HG03439 (cell line): ENCODE measurements around the gene TMEM222.

Experiments
- ATAC-seq: cut with Tn5 transposase; IDR thresholded peaks from one replicate; pipeline ENCODE4 v1.9.1; 2021; ENCODE audit warnings: mild to moderate bottlenecking, moderate library complexity; ENCODE audit not compliant: unreplicated experiment

TMEM222 gene

DNA sequence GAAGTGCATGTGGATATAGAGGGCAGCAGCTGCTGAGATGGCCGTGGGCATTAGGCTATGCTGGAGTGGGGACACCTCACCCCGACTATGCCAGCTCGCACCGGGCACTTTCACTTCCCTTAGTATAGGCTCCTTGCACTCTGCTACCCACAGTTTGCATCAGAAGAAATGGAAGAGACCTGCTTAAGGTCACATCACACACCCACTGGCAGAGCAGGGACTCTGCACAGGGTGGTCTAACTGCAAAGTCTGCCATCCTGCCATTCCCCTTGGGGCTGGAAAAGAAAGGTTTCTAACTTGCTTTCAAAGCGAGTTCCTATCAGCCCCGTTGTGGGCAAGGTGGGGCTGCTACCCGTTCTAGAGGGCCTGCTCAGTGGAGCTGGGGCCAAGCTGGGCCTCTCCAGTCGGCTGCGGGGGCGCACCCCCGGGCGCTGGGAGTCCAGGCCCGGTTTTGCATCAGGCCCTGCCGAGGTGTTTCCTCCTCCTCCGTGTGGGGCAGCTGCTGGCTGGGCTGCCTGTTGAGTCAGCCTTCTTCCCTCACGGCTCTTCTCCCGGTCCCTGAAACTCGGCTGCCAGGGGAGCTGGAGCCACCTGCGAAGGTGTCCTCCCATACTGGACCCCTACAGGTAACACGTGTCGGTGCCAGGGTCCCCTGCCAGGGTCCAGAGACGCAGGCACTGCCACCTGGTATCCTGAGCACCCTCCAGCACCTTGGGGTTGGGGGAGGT, 19.7 kb downstream of the TMEM222 start, which contains the start of gene SYTL1:
Gene SYTL1, plus strand, starts transcription at position 498 of the 728 bp plus-strand sequence. CDS start 3,313 bp downstream, outside the sequence.
- ATAC-seq, result no peak

DNA sequence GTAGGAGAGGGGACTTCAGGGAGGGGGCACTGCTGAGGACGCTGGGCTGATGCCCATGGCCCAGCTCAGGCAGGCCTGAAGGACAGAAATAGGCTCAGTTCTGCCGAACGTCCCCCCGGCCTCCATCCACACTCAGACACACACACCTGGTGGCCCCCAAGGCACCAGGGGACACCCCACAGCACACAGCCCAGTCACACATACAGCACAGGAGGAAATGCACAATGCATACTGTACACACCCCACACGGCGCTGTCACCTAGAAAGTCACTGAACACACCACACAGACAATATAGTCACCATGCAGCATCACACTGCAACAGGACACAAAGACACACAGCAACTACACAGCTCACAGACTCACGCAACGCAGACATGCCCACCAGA, 20.4 kb downstream of the TMEM222 start:
- ATAC-seq, result no peak

DNA sequence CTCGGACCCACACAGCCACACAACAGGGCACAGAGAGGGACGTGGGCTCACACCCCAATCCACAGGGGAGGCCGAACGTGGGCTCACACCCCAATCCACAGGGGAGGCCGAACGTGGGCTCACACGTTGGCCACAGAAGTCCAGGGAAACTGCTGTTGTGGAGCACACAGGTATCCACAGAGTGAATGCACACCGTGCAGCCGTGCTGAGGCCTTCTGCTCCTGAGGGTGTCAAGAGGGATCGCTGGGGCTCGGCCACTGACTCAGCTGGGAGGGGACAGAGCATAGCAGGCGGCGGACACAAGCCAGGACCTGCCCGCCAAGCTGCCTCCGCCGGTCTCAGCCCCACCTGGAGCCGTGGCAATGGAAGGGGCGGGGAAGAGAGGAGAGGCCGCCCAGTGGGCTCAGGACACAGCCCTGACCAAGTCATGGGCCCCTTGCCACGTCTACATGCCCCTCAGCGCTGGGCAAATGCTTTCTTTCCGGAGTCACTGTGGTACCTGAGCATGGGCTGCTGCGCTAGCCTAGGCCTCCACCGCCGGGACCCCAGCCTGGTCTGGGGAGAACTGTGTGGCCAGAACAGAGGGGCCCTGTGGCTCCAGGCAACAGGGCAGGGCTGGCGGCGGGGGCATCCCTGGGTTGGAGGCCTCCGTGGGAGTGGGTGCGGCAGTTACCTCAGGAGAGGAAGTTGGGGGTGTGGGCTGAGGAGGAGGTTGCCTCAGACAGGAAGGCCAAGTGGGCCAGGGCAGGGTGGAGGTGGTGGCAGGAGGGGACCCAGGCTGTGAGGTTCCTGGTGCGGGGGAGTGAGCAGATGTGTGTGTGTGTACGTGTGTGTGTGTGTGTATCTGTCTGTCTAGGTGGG, 21.0 kb downstream of the TMEM222 start:
- ATAC-seq, result no peak

DNA sequence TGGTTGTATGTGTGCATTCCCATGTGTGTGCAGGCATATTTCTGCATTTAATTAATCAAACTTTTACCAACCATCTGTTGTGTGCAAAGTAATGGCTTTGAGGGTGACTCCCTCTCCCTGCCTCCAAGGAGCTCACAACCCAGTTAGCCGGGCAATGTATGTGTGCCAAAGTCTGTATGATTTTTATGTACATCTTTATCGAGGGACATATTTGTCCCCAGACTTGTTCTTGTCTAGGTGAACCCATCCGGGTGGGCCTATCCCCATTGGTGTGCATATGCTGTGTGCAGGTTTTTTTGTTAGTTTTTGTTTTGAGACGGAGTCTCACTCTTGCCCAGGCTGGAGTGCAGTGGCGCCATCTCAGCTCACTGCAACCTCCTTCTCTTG, 21.7 kb downstream of the TMEM222 start:
- ATAC-seq, result no peak

DNA sequence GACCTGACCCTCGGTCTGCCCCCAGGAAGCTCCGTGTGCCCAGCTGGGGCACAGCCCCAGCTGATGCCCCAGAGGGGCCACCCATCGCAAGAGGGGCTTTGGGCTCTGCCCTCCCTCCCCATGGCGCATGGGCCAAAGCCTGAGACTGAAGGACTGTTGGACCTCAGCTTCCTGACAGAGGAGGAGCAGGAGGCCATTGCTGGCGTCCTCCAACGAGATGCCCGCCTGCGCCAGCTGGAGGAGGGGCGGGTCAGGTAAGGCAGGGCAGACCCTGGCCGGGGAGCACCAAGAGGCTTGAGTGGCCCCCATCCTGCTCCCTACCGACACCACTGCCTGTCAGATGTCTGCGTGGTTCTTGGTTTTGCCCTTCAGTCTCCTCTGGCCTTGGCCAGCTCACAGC, 23.3 kb downstream of the TMEM222 start:
- no peak for ATAC-seq

DNA sequence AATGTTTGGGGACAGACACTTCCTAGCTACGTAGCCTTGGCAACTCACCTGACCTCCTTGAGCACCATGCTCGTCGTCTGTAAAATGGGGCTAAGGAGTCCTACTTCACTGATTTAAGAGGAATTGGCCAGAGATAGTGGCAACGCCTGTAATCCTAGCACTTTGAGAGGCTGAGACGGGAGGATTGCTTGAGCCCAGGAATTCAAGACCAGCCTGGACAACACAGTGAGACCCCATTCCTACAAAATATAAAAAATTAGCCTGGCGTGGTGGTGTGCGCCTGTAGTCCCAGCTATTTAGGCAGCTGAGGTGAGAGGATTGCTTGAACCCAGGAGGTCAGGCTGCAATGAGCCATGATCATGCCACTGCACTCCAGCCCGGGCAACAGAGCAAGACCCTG, 24.4 kb downstream of the TMEM222 start:
- ATAC-seq, result no peak

DNA sequence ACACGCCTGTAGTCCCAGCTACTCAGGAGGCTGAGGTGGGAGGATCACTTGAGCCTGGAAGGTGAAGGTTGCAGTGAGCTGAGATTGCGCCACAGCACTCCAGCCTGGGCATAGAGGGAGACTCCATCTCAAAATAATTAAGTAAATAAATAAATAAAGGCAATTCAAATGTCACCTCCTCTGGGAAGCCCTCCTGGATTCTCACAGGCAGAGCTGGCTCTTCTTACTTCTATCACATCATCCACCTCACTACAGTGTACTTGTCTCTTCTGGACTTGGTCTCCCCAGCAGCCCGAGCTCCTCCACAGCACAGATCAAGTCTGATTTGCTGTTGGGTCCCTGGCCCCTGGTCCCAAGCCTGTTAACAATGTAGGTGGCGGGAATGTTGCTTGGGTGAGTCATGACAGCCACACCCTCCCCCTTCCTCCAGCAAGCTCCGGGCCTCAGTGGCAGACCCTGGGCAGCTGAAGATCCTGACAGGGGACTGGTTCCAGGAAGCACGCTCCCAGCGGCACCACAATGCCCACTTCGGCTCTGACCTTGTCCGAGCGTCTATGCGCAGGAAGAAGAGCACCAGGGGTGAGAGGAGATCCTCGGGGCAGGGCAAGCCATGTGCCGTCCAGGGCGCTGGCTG, 25.1 kb downstream of the TMEM222 start:
- no peak for ATAC-seq

DNA sequence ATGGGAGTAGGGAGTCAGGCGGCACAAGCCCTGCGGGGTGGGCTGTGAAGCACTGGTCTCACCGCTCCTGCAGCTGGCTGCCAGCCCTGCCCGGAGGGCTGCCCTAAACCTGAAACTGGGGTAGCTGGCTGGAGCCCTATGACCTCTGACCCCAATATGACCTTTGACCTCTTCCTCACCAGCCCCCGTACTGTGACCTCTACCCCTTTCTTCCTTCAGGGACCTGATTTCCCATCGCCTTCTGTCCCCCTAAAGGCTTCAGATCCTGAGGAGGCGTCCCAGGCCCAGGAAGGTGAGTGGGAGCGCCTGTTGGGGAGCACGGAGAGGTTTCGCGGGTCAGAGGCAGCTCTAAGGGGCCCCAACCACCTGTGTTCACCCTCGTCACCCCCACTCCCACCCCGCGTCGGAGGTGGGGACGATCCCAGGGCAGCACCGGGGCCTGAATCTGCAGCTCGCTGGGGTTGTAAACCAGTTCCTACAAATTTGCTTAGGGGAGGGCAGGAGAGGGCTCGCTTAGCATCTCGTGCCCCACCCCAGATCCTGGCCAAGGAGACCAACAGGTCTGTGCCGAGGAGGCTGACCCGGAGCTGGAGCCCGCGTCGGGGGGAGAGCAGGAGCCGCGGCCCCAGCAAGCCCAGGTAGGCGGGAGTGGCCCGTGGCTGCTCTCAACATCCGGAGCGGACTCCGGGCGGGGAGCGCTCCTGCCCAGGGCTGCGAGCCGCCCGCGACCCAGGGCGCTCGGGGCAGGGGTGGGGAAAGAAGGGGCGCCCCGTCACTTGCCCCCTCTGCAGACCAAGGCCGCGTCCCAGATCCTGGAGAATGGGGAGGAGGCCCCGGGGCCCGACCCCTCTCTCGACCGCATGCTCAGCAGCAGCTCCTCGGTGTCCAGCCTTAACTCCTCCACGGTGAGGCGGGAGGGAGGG, 27.2 kb downstream of the TMEM222 start:
- ATAC-seq, result no peak

DNA sequence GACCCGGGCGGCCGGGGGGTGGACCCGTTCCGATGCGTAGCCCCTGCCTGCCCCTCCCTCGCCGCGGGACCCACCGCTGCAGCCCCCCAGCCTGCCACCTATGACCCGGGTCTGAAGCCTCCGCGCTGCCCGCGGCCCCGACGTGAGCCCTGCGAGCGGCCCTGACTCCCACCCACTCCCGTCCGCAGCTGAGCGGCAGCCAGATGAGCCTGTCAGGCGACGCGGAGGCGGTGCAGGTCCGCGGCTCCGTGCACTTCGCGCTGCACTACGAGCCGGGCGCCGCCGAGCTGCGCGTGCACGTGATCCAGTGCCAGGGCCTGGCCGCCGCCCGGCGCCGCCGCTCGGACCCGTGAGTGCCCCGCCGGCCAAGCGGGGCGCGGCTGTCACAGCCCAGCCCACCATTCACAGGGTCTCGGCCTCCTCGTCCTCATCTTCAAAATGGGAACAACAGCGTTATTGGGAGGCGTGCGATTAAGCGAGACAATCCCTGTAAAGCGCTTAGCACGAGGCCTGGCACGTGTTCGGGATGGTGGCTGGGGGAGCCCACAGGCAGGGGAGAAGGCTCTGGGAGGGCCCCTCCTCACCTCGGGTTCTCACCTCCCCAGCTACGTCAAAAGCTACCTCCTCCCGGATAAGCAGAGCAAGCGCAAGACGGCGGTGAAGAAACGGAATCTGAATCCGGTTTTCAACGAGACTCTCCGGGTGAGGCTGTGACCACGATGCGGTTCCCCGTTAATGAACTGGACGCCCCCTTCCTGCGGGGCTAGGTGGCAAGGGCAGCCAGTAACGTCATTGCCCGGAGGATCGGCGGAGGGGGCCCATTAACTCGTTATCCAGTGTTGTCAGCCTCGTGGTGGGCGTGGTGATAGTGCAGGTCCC, 28.1 kb downstream of the TMEM222 start:
- no peak for ATAC-seq

DNA sequence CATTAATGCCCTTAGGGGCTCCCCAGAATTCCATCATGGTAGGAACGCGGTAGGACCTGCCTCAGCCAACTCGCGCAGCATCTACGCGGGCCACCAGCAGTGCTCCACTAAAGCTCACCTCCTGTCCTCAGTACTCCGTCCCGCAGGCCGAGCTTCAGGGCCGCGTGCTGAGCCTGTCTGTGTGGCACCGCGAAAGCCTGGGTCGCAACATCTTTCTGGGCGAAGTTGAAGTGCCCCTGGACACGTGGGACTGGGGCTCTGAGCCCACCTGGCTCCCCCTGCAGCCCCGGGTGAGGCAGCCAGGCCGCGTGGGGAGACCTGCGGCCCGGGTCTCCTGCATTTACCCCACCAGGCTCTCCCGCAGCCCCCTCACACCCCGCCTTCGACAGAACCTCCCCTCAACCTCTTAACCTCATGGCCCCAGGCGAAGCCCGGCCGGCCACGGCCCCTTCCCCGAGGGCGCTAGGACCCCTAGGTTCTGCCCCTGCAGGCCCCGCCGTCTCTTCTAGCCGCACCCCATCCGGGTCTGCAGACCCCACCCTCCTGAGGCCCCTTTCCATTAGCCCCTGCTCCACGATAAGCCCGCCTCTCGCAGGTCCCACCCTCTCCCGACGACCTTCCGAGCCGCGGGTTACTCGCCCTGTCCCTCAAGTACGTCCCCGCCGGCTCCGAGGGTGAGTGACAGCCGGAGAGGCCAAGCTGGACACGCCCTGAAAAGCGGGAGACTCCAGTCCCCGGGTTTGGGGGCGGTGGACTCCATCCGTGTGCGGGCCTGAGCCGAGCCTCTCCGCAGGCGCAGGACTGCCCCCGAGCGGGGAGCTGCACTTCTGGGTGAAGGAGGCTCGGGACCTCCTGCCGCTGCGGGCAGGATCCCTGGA, 28.9 kb downstream of the TMEM222 start:
- ATAC-seq, result no peak

DNA sequence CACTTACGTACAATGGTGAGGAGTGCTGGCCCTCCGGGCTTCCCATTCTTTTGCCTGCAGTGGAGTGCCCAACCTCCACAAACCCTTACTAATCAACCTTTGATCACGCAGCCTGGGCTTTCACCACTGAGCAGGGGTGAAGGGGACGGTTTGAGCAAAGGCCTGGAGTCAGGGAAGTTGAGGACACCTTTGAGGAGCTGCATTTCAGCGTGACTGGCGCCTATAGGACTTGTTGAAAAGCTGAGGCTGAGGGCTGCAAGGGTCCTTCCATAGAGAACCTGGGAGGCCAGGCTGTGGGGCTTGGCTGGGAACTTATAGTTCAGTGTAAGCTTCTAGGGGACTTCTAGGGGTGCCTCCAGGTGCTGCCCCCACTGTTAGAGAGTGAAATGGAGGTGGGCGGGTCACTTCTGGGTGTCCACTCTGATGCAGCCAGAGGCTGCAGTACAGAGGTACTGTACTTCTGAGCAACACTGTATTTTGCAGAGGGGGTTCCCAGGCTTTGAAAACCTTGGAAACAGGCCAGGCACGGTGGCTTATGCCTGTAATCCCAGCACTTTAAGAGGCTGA, 29.7 kb downstream of the TMEM222 start:
- no peak for ATAC-seq

DNA sequence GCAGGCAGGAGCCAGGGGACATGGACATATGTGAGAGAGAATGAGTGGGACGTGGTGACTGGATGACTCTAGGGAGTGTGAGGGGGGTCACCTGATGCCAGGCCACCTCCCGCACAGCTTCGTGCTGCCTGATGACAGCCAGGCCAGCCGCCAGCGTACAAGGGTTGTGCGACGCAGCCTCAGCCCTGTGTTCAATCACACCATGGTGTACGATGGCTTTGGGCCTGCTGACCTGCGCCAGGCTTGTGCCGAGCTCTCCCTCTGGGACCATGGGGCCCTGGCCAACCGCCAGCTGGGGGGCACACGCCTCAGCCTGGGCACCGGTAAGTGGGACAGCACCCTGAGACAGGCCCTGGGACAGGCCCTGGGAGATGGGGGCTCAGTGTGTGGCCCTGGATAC, 31.2 kb downstream of the TMEM222 start:
- no peak for ATAC-seq

DNA sequence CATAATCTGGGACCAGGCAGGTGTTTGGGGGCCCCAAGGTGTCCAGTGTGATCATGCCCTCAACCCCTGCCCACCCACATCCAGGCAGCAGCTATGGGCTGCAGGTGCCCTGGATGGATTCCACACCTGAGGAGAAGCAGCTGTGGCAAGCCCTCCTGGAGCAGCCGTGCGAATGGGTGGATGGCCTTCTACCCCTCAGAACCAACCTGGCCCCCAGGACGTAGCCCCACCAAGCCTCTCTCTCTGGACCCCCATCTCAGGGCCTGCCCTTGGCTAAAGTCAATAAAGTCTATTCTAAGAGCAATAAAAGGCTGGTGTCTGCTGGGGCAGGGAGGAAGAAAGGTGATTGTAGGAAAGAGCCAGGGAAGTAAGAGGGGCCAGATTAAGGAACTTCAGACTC, 31.7 kb downstream of the TMEM222 start:
- no peak for ATAC-seq

DNA sequence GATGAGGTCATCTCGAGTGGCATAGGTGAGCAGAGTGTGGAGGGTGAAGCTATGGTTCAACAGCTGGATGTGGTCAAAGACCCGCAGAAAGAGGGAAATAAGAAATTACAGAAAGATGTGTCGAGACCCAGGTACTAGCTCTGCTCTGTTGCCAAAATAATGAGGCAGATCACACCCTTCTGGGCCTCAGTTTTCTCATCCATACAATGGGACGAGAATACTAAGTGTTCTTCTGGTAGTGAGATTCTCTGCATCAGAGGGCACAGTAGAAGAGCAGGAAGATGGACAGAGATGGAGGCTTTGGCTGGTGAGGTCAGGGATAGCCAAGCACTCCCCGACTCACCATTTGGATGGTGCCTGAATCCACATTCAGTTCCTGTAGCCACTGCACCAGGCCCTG, 33.7 kb downstream of the TMEM222 start:
- no peak for ATAC-seq

DNA sequence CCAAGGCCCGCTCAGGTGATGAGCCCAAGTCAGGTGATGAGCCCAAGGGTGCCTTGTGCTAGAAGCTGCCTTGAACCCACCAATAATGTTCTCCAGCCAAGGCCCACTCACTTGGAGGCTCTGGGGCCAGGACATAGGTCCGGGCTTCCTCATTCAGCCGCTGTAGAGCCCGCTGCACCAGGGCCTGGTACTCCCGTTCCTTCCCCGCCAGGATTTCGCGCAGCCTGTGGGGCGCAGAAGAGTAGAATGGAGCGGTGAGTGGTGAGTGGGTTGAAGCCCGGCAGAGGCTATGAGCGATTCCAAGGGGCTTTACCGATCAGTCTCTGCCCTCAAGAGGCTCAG, 34.3 kb downstream of the TMEM222 start:
- no peak for ATAC-seq

DNA sequence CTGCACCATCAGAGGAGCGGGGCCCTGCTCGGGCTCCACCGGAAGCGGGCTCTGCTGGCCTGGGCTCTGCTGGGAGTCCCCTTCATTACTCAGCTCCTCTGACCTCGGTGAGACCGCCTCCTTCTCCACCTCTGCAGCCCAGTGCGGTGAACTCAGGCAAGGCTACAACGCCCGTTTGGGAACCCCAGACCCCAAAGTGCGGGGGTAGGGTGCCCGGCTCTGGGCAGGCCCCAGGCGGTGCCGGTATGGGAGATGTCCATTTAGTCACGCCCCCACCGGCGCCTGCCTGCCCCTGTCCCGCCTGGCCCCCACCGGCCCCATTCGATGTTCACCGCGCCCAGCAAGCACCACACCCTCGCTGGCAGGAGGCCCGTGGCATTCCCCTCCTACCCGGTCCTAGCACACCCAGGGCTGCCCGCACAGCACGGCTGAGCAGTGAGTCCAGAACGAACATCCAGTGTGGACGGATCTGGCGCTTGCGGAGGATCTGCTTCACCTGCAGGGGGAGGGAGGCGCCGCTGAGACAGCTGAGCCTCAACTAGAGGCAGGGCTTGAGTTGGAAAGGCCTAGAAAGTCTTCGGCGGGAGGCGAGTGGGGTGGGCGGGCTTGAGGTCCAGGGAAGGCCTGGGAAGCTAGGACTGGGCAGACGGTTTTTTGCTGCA, 34.8 kb downstream of the TMEM222 start:
- ATAC-seq, result peak; percentile 39

DNA sequence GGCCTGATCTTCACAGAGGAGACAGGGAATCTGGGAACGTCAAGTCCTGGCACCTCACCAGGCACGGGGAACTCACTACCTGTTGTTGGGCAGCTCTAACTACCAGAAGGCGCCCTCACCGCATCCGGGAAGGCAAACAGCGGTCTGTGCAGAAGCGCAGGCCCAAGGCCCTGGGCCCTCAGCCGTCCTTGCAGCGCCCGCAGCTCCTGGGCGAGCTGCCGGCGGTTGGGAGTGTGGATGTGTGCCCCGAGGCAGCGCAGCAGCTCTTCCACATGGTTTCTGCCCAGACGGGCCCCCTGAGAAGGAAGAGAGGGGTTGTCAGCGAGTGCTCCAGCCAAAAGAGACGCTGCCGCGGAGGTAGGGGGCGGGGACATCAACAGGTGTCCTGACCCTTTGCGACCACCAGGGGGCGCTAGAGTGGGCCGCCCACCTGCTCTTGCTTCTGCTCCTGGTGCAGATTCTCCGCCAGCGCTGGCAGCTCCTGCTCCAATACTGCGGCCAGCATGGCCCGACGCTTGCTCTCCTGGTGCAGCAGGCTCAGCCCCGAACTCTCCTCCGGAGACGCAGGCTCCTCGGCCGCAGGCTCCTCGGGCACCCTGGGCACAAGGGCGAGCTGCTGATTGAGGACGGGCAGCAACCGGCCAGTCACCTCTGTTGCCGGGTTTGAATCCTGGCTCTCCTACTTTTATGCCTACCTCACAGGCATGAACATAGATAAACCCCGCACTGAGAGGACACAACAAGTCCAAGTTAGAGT, 35.5 kb downstream of the TMEM222 start:
- peak; percentile 54 for ATAC-seq
